22Rv1 (cell line): ENCODE results near the gene CHAD.

Source experiments
- ZFX ChIP-seq: fragments of 450-650 bp; IDR thresholded peaks from 2 replicates; pipeline ENCODE4 v1.6.1; 2017; ENCODE audit warnings: antibody characterized with exemption, borderline replicate concordance
- TF ChIP-seq, protein P1 (sequence below): fragments of 450-650 bp; IDR thresholded peaks from 2 replicates; pipeline ENCODE4 v1.5.1; 2017; ENCODE audit warnings: mild to moderate bottlenecking

DNA sequence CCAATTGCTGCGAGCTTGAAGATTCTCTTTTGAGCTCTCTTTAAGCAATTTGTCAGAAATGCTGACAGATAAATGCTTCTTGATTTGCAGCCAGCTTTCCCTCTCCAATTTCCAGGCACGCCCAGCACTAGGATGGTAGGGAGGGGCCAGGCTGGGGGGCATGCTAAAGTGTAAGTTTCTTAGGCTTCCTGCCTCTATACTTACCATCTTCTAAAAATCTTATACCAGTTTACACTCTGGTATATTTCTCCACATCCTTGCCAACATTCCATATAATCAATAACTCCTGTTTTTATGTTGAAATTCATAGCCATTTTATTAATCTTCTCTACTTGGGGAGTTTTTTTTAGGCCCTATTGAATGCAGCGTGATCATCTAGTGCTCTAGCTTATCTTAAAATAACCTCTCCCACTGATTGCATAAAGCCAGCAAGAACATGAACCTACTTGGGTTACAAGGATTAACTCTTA, 25.1 kb downstream of the CHAD start:
- TF ChIP-seq, protein P1, sequence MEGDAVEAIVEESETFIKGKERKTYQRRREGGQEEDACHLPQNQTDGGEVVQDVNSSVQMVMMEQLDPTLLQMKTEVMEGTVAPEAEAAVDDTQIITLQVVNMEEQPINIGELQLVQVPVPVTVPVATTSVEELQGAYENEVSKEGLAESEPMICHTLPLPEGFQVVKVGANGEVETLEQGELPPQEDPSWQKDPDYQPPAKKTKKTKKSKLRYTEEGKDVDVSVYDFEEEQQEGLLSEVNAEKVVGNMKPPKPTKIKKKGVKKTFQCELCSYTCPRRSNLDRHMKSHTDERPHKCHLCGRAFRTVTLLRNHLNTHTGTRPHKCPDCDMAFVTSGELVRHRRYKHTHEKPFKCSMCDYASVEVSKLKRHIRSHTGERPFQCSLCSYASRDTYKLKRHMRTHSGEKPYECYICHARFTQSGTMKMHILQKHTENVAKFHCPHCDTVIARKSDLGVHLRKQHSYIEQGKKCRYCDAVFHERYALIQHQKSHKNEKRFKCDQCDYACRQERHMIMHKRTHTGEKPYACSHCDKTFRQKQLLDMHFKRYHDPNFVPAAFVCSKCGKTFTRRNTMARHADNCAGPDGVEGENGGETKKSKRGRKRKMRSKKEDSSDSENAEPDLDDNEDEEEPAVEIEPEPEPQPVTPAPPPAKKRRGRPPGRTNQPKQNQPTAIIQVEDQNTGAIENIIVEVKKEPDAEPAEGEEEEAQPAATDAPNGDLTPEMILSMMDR: no peak
- TF ChIP-seq ZFX: no peak
